CD14-positive monocyte (primary cell): ENCODE data around the gene SZT2. TPM values are rescaled to one million over a fixed set of nuclear protein-coding genes. Genes with fewer than 3 reads are reported as not detected.
A peak's percentile ranks its signal among the peaks of the same experiment; 100 is the strongest.

Source experiments
- DNase-seq, 3 donors: peaks; one replicate each; pipeline ENCODE4 v3.0.0-alpha.2; 2011 to 2022
- H2AFZ ChIP-seq: 2 replicates; pipeline ENCODE4 v1.6.0; 2012; ENCODE audit warnings: mild to moderate bottlenecking, low read depth, low read length, inconsistent platforms; ENCODE audit not compliant: insufficient read depth, poor library complexity, severe bottlenecking
- H3K27ac ChIP-seq, 2 donors: 1 replicate in 1 of 2; 2 replicates in 1 of 2; pipeline ENCODE4 v1.5.1; 2012 to 2013; ENCODE audit warnings: low read length in 2 of 2, control low read depth in 1 of 2, inconsistent platforms in 1 of 2, low read depth in 1 of 2, mild to moderate bottlenecking in 1 of 2
- H3K27me3 ChIP-seq, 2 donors: one replicate each; pipeline versions ENCODE4 v1.6.0 to v1.6.1; 2011 to 2013; ENCODE audit warnings: low read length in 2 of 2; ENCODE audit not compliant: control insufficient read depth in 2 of 2, insufficient read depth in 2 of 2
- H3K36me3 ChIP-seq, 2 donors: replicated peaks in 1 of 2; 1 replicate in 1 of 2; 2 replicates in 1 of 2; pipeline versions ENCODE4 v1.5.1 to v1.6.1; 2012 to 2013; ENCODE audit warnings: low read length in 2 of 2, control low read depth in 1 of 2, inconsistent platforms in 1 of 2, mild to moderate bottlenecking in 1 of 2; ENCODE audit not compliant: insufficient read depth in 2 of 2, control insufficient read depth in 1 of 2
- H3K4me1 ChIP-seq, 2 donors: 1 replicate in 1 of 2; 2 replicates in 1 of 2; pipeline versions ENCODE4 v1.5.1 to v1.6.1; 2012 to 2013; ENCODE audit warnings: low read length in 2 of 2, control low read depth in 1 of 2, inconsistent platforms in 1 of 2, mild to moderate bottlenecking in 1 of 2, moderate library complexity in 1 of 2; ENCODE audit not compliant: insufficient read depth in 2 of 2, control insufficient read depth in 1 of 2
- H3K4me2 ChIP-seq: replicated peaks from 2 replicates; pipeline ENCODE3; 2012; ENCODE audit warnings: low read length, moderate library complexity, mild to moderate bottlenecking; ENCODE audit not compliant: poor library complexity, severe bottlenecking; ENCODE audit errors: extremely low read depth
- H3K4me3 ChIP-seq, 3 experiments: fragments of 200-600 bp in 1 of 3; sonication (generic) in 1 of 3; replicated peaks in 1 of 3; 1 replicate in 2 of 3; 2 replicates in 1 of 3; pipeline ENCODE4 v1.5.1; 2011 to 2013; ENCODE audit warnings: low read length in 3 of 3, mild to moderate bottlenecking in 3 of 3, control low read depth in 2 of 3, low read depth in 2 of 3, inconsistent platforms in 1 of 3, moderate library complexity in 1 of 3
- H3K79me2 ChIP-seq: 2 replicates; pipeline ENCODE4 v1.6.0; 2012; ENCODE audit warnings: mild to moderate bottlenecking, control low read depth, inconsistent platforms, low read length, moderate library complexity; ENCODE audit not compliant: insufficient read depth
- H3K9ac ChIP-seq: 2 replicates; pipeline ENCODE4 v1.6.0; 2017; ENCODE audit warnings: low read length, mild to moderate bottlenecking; ENCODE audit not compliant: insufficient read depth, poor library complexity, severe bottlenecking
- H3K9me3 ChIP-seq, 2 donors: replicated peaks in 1 of 2; 1 replicate in 1 of 2; 2 replicates in 1 of 2; pipeline versions ENCODE4 v1.5.1 to v1.6.1; 2012 to 2013; ENCODE audit warnings: low read length in 2 of 2, control low read depth in 1 of 2; ENCODE audit not compliant: control insufficient read depth in 1 of 2, insufficient read depth in 1 of 2
- H4K20me1 ChIP-seq: 2 replicates; pipeline ENCODE4 v1.6.0; 2012; ENCODE audit warnings: mild to moderate bottlenecking, low read length, control low read depth, moderate library complexity; ENCODE audit not compliant: insufficient read depth
- H3K27ac Mint-ChIP-seq, 7 donors: one replicate each; pipeline ENCODE4 v1.8.0; 2020; ENCODE audit warnings: mild to moderate bottlenecking in 7 of 7, mixed read lengths in 7 of 7, moderate library complexity in 6 of 7, inconsistent platforms in 2 of 7
- H3K27me3 Mint-ChIP-seq, 3 donors: one replicate each; pipeline ENCODE4 v1.8.0; 2021 to 2022; ENCODE audit warnings: low read depth in 3 of 3, mild to moderate bottlenecking in 3 of 3, mixed read lengths in 3 of 3, moderate library complexity in 3 of 3, inconsistent platforms in 1 of 3
- H3K36me3 Mint-ChIP-seq, 2 donors: one replicate each; pipeline ENCODE4 v1.8.0; 2020; ENCODE audit warnings: mixed read lengths in 2 of 2, inconsistent platforms in 1 of 2, mild to moderate bottlenecking in 1 of 2
- H3K4me1 Mint-ChIP-seq: one replicate; pipeline ENCODE4 v1.8.0; 2020; ENCODE audit warnings: mild to moderate bottlenecking, mixed read lengths
- H3K4me3 Mint-ChIP-seq, 2 donors: one replicate each; pipeline ENCODE4 v1.8.0; 2020; ENCODE audit warnings: mild to moderate bottlenecking in 2 of 2, mixed read lengths in 2 of 2, moderate library complexity in 1 of 2
- H3K9me3 Mint-ChIP-seq, 7 donors: one replicate each; pipeline ENCODE4 v1.8.0; 2020 to 2022; ENCODE audit warnings: mixed read lengths in 7 of 7, mild to moderate bottlenecking in 6 of 7, moderate library complexity in 6 of 7, inconsistent platforms in 2 of 7
- CTCF ChIP-seq: fragments of 200-600 bp; IDR thresholded peaks from one replicate; pipeline ENCODE4 v1.8.0; 2022; ENCODE audit warnings: antibody characterized with exemption, mild to moderate bottlenecking
- WGBS: methylation state at CpG from one replicate; pipeline ENCODE4 v1.1.5; 2013; ENCODE audit warnings: missing lambda C conversion rate; ENCODE audit not compliant: insufficient coverage; 5-methylcytosine and 5-hydroxymethylcytosine counted together
- intact Hi-C, 2 donors: fragments of 100-400 bp; cut with micrococcal nuclease; formaldehyde crosslinking; loops; one replicate each; pipeline versions ENCODE4 v1.15.0 to v1.15.1; 2023
- polyA plus RNA-seq, 3 donors: library from polyadenylated mRNA; depleted of rRNA in 1 of 3; unstranded in 2 of 3; stranded (reverse) in 1 of 3; fragments of 300-500 nt in 2 of 3; fragments of >200 nt in 1 of 3; fragmentation: Illumina TruSeq in 2 of 3; gene quantifications; 1 replicate in 2 of 3; 2 replicates in 1 of 3; pipeline ENCODE4 v1.2.3, GENCODE V29; 2012 to 2021

SZT2 gene
- polyA plus RNA-seq, 3 donors, result 2.4 to 29.9 (median 2.6) TPM

- Mint-ChIP-seq H3K27me3 (peaks cover 0 to 4% (median 0%) of the 10 kb centered on the region in 3 donors), H3K27ac (no peak overlapping the region), H3K4me3 (no peak overlapping the region), H3K4me1 (no peaks in the 10 kb centered on the region), H3K9me3 (peaks cover 0 to 3% (median 0%) of the 10 kb centered on the region in 7 donors), H3K36me3 (peaks cover 45 to 78% of the 10 kb centered on the region in 2 donors)
- Histone ChIP-seq H3K9me3 (no peaks in the 10 kb centered on the region), H3K36me3 (peaks cover 97 to 99% of the 10 kb centered on the region in 2 donors), H3K4me3 (no peak overlapping the region), H3K9ac (no peak overlapping the region), H3K79me2 (no peaks in the 10 kb centered on the region), H3K27ac (no peak overlapping the region), H3K27me3 (no peaks in the 10 kb centered on the region), H2AFZ (no peak overlapping the region), H4K20me1 (no peaks in the 10 kb centered on the region), H3K4me1 (no peaks in the 10 kb centered on the region), H3K4me2 (no peak overlapping the region)
- no peak for TF ChIP-seq CTCF
- DNase-seq, result no peak
- intact Hi-C loops, result no loop called here
- 96% methylated on average over 7 of the region's 12 CpGs for WGBS
Measured at GRCh38 chr1:43421976-43422750, 32.5 kb downstream of the SZT2 start.

- H3K4me2 ChIP-seq, result no peak overlapping the region
- H3K4me3 Mint-ChIP-seq, result no peak overlapping the region
- H3K27ac Mint-ChIP-seq, result peak overlapping the region in 1 of 7 donors; percentile 45
- no peaks in the 10 kb centered on the region for H3K79me2 ChIP-seq
- no peaks in the 10 kb centered on the region for H3K27me3 ChIP-seq
- 94% methylated on average over 12 of the region's 16 CpGs for WGBS
- H3K36me3 Mint-ChIP-seq, result peaks cover 54 to 88% of the 10 kb centered on the region in 2 donors
- no peaks in the 10 kb centered on the region for H3K4me1 Mint-ChIP-seq
- H3K4me3 ChIP-seq, result no peak overlapping the region
- H3K9me3 ChIP-seq, result no peaks in the 10 kb centered on the region
- H3K9ac ChIP-seq, result no peak overlapping the region
- H3K4me1 ChIP-seq, result no peaks in the 10 kb centered on the region
- intact Hi-C loops, result no loop called here
- H3K36me3 ChIP-seq, result peaks cover 97 to 99% of the 10 kb centered on the region in 2 donors
- no peak overlapping the region for H3K27ac ChIP-seq
- H3K9me3 Mint-ChIP-seq, result peaks cover 0 to 3% (median 0%) of the 10 kb centered on the region in 7 donors
- H4K20me1 ChIP-seq, result no peaks in the 10 kb centered on the region
- TF ChIP-seq CTCF, result no peak
- peaks cover 0 to 4% (median 0%) of the 10 kb centered on the region in 3 donors for H3K27me3 Mint-ChIP-seq
- no peak for DNase-seq
- H2AFZ ChIP-seq, result no peak overlapping the region
Measured at GRCh38 chr1:43422995-43423671, 33.4 kb downstream of the SZT2 start.
